ENCODE results near the gene TRAF7. TPM values are rescaled to one million over a fixed set of nuclear protein-coding genes. Genes with fewer than 3 reads are reported as not detected.
"Not testable (repeated sequence)": the region's sequence is repeated elsewhere in the genome, so short reads cannot be mapped to it uniquely, and the experiment has no call there.

TRAF7 gene
- total RNA-seq = 10 to 100 TPM; 34.1 to 54.8 TPM

DNA sequence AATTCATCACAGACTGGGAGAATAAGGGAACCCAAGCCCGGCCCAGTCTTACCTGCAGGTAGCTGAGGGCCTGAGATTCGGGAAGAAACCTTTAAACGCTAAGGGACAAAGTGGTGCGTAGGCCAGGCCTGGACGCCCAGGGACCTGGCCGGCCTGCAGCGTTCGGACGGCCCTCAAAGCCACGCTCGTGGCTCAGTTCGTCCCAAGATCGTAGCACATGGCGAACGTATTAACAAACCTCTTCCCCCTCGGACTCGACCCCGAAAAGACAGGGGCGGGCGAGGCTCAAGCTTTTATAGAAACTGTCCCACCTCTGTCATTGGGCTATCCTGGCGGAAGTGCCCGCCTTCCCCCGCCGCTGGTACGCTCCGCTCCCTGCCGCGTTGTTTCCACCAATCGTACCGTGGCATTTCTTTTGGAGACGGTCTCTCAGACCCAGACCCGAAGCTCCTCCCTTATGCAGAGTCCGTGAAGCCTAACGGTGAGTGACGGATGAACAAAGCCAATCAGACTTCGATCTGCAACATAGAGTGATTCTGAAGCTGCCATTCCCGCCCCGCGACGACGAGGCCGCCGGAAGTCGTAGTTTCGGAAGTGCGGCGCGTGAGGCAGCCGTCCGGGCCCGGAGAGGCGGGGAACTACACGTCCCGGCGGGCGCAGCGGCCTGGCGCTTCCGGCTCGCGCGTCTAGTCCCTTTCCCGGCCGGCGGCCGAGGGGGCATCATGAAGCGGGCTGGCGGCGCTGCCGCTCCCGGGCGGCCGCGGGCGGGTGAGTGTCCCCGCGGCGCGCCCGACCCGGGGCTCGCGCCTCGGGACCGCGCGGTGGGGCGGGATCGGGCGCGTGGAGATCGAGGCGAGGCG lies at the start of gene TRAF7:
Gene TRAF7, plus strand, starts transcription at position 692 of the 860 bp plus-strand sequence. CDS start 8,139 bp downstream, outside the sequence.
- H3K36me3 ChIP-seq = no peaks in the 10 kb centered on the region
- peak; percentile 99 for DNase-seq (ENCODE audit: low spot score)
- H3K4me1 ChIP-seq (ENCODE audit: control insufficient read depth in 1 of 2, low read depth in 2 of 2) = peaks cover 35 to 80% of the 10 kb centered on the region in 2 donors
- H3K27me3 ChIP-seq (replicated peaks; ENCODE audit: insufficient read depth) = no peaks in the 10 kb centered on the region
- peak; percentile 99 for ATAC-seq (ENCODE audit: insufficient number of reproducible peaks, low FRiP score, low read depth)
- H3K9me3 ChIP-seq = no peaks in the 10 kb centered on the region
- peak within 1 kb of the TSS; percentile 74 for H3K4me3 ChIP-seq
- TF ChIP-seq, protein P1, sequence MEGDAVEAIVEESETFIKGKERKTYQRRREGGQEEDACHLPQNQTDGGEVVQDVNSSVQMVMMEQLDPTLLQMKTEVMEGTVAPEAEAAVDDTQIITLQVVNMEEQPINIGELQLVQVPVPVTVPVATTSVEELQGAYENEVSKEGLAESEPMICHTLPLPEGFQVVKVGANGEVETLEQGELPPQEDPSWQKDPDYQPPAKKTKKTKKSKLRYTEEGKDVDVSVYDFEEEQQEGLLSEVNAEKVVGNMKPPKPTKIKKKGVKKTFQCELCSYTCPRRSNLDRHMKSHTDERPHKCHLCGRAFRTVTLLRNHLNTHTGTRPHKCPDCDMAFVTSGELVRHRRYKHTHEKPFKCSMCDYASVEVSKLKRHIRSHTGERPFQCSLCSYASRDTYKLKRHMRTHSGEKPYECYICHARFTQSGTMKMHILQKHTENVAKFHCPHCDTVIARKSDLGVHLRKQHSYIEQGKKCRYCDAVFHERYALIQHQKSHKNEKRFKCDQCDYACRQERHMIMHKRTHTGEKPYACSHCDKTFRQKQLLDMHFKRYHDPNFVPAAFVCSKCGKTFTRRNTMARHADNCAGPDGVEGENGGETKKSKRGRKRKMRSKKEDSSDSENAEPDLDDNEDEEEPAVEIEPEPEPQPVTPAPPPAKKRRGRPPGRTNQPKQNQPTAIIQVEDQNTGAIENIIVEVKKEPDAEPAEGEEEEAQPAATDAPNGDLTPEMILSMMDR (IDR thresholded peaks at IDR 0.05) = no peak
- peak within 1 kb of the TSS; percentile 53 to 55 for H3K27ac ChIP-seq

DNA sequence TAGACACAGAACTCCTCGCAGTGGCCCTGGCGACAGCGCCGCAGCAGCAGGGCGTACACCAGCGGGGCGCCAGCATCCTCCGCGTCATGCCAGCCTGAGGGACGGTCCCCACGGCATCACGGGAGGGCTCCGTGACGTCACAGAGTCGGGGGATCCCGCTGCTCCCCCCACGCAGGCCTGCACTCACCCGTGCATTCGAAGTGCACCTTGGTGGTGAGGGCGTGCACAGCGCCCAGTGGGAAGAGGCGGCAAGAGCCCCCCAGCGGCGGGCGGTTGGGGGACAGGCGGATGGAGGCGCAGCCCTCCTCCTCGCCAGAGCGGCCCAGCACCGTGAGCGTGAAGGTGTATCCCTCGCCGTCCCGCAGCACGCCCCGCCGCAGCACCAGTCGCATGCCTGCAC lies 49.4 kb upstream of the TRAF7 start:
- ATAC-seq (ENCODE audit: insufficient number of reproducible peaks, low FRiP score, low read depth); DNase-seq (ENCODE audit: low spot score); H3K27ac ChIP-seq; H3K4me3 ChIP-seq; H3K27me3 ChIP-seq (replicated peaks; ENCODE audit: insufficient read depth); H3K9me3 ChIP-seq; H3K4me1 ChIP-seq (ENCODE audit: control insufficient read depth in 1 of 2, low read depth in 2 of 2): not testable (repeated sequence)
- peaks cover 68% of the 10 kb centered on the region for H3K36me3 ChIP-seq

- H3K9me3 ChIP-seq; H3K27me3 ChIP-seq (replicated peaks; ENCODE audit: insufficient read depth); H3K4me1 ChIP-seq (ENCODE audit: control insufficient read depth in 1 of 2, low read depth in 2 of 2); H3K4me3 ChIP-seq; H3K27ac ChIP-seq; DNase-seq (ENCODE audit: low spot score); ATAC-seq (ENCODE audit: insufficient number of reproducible peaks, low FRiP score, low read depth): not testable (repeated sequence)
- H3K36me3 ChIP-seq = peaks cover 71% of the 10 kb centered on the region
Observed at GRCh38 chr16:2107121-2107790, 48.3 kb upstream of the TRAF7 start.

DNA sequence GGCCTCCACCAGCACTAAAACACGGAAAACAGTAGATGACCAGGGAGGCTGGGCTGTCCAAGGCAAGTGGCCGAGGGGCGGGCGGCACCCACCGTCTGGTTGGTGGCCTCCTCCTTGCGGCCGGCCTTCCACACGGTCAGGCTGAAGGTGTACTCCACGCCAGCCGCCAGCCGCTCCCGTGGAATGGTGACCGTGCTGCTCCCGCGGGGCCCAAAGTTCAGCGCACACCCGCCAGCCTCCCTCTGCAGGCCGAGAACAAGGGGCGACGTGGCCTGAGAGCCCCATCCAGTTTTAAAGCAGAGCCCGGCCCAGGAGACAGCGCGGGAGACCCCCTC lies 47.8 kb upstream of the TRAF7 start:
- H3K4me3 ChIP-seq; H3K4me1 ChIP-seq (ENCODE audit: control insufficient read depth in 1 of 2, low read depth in 2 of 2); ATAC-seq (ENCODE audit: insufficient number of reproducible peaks, low FRiP score, low read depth); H3K27me3 ChIP-seq (replicated peaks; ENCODE audit: insufficient read depth); H3K27ac ChIP-seq; DNase-seq (ENCODE audit: low spot score); H3K9me3 ChIP-seq: not testable (repeated sequence)
- H3K36me3 ChIP-seq = peaks cover 71% of the 10 kb centered on the region

DNA sequence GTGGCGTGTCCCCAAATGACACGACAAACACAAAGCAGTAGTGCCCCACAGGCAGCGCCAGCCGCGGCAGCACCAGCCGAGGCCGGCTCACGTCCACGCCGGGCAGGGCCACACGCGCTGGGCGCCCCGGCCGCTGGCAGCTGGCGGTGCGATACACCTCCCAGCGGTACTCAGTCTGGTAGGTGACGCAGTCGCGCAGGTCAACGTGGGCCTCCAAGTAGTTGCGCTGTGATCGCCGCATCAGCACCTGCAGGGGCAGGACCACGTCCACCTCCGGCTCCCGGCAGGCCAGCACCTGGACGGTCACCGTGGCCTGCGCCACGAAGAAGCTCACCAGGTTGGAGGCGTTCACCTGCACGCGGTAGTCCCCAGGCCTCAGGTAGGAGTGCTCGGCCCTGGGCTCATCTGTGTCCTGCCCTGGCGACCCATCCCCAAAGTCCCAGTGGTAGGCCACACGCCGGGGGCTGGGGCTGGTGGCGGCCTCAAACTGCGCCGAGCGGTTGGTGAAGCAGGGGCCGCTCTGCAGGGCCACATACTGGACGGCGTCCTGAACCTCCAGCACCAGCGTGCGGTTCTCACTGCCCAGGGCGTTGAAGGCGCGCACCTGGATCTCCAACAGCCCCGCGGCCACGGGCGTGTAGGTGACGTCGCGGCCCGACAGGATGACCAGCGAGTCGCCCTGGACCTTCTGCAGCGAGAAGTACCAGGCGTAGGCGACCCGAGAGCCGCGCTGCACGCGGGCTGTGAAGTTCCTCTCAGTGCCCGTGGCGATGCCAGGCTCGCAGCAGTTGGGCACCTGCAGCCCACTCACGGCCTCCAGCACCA lies 46.9 kb upstream of the TRAF7 start:
- not testable (repeated sequence) for H3K4me1 ChIP-seq (ENCODE audit: control insufficient read depth in 1 of 2, low read depth in 2 of 2); H3K4me3 ChIP-seq; ATAC-seq (ENCODE audit: insufficient number of reproducible peaks, low FRiP score, low read depth); DNase-seq (ENCODE audit: low spot score); H3K27ac ChIP-seq; H3K27me3 ChIP-seq (replicated peaks; ENCODE audit: insufficient read depth); H3K9me3 ChIP-seq
- peaks cover 67% of the 10 kb centered on the region for H3K36me3 ChIP-seq

DNA sequence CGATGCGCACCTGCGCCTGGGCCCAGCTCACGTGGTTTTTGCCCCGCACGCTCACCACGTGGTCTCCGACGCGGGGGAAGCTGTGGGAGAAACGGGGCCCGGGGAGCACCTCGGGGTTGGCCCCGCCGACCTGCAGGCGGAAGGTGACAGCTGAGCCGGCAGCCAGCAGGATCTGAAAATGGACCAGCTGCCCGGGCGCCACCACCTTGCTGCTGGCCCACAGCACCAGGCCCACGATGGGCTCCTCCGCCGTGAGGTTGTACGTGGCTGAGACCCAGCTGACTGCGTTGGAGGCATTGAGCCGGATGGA lies 46.4 kb upstream of the TRAF7 start:
- H3K27ac ChIP-seq; H3K27me3 ChIP-seq (replicated peaks; ENCODE audit: insufficient read depth); H3K4me3 ChIP-seq; H3K9me3 ChIP-seq; DNase-seq (ENCODE audit: low spot score); ATAC-seq (ENCODE audit: insufficient number of reproducible peaks, low FRiP score, low read depth); H3K4me1 ChIP-seq (ENCODE audit: control insufficient read depth in 1 of 2, low read depth in 2 of 2): not testable (repeated sequence)
- H3K36me3 ChIP-seq = peaks cover 72% of the 10 kb centered on the region

GRCh38 chr16:2109872-2110271 lies 45.7 kb upstream of the TRAF7 start:
- peaks cover 74% of the 10 kb centered on the region for H3K36me3 ChIP-seq
- not testable (repeated sequence) for H3K27me3 ChIP-seq (replicated peaks; ENCODE audit: insufficient read depth); H3K27ac ChIP-seq; H3K4me3 ChIP-seq; H3K9me3 ChIP-seq; DNase-seq (ENCODE audit: low spot score); ATAC-seq (ENCODE audit: insufficient number of reproducible peaks, low FRiP score, low read depth); H3K4me1 ChIP-seq (ENCODE audit: control insufficient read depth in 1 of 2, low read depth in 2 of 2)

- H3K4me1 ChIP-seq (ENCODE audit: control insufficient read depth in 1 of 2, low read depth in 2 of 2); H3K27ac ChIP-seq; H3K9me3 ChIP-seq; ATAC-seq (ENCODE audit: insufficient number of reproducible peaks, low FRiP score, low read depth); H3K4me3 ChIP-seq; H3K27me3 ChIP-seq (replicated peaks; ENCODE audit: insufficient read depth); DNase-seq (ENCODE audit: low spot score): not testable (repeated sequence)
- H3K36me3 ChIP-seq = peaks cover 77% of the 10 kb centered on the region
Observed at GRCh38 chr16:2110332-2111008, 45.1 kb upstream of the TRAF7 start.

DNA sequence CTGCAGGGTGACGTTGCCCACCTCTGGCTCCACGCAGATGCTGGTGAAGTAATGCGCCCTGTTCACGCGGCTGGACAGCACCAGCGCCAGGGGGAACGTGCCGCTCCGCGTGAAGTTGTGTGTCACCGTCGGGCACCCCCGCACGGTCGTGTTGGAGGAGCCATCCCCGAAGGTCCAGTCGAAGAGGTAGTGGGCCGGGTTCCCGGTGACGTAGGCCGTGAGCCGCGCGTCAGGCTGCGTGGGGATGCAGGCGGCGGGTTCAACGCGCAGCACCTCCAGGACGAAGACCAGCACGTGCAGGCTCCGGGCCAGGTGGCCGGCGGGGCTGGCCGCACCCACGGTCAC lies 44.6 kb upstream of the TRAF7 start:
- ATAC-seq (ENCODE audit: insufficient number of reproducible peaks, low FRiP score, low read depth) = not testable (repeated sequence)

DNA sequence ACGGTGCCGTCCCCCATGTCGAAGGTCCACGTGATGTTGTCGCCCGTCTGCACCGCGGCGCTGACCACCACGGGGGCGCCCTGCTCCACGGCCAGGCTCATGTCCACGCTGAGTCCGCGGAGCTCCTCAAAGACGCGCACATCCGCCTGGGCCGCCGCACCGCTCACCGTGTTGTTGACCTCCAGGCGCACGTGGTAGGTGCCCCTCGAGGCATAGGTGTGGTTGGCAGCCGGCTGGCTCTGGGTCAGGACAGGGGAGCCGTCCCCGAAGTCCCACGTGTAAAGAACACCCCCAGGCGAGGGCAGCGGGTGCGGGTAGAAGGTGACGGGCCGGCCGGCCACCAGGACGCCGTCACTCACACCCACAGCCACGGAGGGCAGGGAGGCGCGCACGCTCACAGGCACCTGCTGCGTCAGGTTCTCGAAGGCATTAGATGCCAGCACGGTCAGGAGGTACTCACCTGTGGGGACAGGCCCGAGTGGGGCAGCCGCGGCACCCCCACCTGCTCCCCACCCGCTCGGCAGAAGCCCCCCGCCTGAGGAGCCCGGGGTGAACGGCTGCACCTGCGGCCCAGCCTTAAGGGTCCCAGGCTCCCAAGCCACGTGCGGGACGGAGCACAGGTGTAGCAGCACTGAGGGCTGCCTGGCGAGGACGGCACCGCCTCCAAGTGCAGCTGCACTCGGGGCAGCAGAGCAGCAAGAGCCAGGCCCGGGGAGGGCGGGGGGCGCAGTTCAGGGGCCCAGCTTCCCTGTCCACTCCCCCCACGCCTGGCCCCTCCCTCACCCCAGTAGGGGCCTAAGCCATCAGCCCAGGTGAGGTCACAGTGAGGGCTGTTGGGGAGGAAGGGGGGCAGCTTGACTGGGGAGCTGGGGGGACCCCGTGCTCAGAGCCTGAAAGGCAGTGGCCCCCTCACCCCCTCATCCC lies 43.9 kb upstream of the TRAF7 start:
- ATAC-seq (ENCODE audit: insufficient number of reproducible peaks, low FRiP score, low read depth); H3K27ac ChIP-seq; H3K4me1 ChIP-seq (ENCODE audit: control insufficient read depth in 1 of 2, low read depth in 2 of 2); DNase-seq (ENCODE audit: low spot score); H3K27me3 ChIP-seq (replicated peaks; ENCODE audit: insufficient read depth); H3K4me3 ChIP-seq; H3K9me3 ChIP-seq: not testable (repeated sequence)
- peaks cover 75% of the 10 kb centered on the region for H3K36me3 ChIP-seq

More for the DNA sequence above, 44.6 kb upstream of the TRAF7 start:
- not testable (repeated sequence) for H3K4me1 ChIP-seq (ENCODE audit: control insufficient read depth in 1 of 2, low read depth in 2 of 2); H3K9me3 ChIP-seq; DNase-seq (ENCODE audit: low spot score); H3K4me3 ChIP-seq; H3K27me3 ChIP-seq (replicated peaks; ENCODE audit: insufficient read depth); H3K27ac ChIP-seq
- peaks cover 76% of the 10 kb centered on the region for H3K36me3 ChIP-seq
